LNCAP (cell line): ENCODE data around the gene AIRE.

Experiments used
- TF ChIP-seq, protein P1 (sequence below): fragments of 450-650 bp; IDR thresholded peaks from 2 replicates; pipeline ENCODE4 v1.5.1; 2017; ENCODE audit warnings: mild to moderate bottlenecking

Gene AIRE

DNA sequence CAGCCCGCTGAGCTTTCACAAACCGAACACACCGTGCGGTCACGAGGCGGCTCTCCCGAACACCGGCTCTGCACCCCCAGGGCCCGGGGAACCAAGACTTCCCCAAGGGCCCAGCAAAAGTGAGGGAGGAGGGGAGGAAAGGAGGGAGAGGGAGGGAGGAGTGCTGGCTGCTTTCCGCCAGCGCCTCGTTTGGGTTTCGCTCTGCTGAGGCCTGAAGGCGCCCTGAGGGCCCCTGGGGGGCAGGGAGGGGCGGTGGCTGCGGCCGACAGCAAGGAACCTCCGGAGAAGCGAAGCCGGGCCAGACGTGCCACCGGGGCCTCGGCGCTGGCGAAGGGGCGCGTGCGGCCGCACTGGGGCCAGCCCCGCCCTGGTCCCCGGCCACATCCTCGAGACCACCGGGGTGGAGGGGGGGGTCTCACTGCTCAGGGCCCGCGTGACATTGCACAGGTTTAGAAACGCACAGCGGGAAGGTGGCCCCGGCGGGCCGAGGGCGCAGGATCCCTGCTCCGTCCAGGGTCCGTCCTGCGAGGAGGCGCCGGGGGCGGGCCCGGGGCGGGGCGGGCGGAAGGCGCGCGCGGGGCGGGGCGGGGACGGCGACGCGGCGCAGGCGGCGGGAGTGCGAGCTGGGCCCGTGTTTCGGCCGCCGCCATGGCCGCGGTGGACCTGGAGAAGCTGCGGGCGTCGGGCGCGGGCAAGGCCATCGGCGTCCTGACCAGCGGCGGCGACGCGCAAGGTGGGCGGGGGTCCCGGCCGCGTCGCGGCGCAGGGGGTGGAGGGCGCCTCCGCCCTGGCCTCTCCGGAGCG is 14.0 kb downstream of the AIRE start, which contains the start of gene PFKL:
PFKL (plus strand) TSS at position 596 of the 804 bp plus-strand sequence; CDS start at position 649, 53 bp downstream.
- TF ChIP-seq, protein P1, sequence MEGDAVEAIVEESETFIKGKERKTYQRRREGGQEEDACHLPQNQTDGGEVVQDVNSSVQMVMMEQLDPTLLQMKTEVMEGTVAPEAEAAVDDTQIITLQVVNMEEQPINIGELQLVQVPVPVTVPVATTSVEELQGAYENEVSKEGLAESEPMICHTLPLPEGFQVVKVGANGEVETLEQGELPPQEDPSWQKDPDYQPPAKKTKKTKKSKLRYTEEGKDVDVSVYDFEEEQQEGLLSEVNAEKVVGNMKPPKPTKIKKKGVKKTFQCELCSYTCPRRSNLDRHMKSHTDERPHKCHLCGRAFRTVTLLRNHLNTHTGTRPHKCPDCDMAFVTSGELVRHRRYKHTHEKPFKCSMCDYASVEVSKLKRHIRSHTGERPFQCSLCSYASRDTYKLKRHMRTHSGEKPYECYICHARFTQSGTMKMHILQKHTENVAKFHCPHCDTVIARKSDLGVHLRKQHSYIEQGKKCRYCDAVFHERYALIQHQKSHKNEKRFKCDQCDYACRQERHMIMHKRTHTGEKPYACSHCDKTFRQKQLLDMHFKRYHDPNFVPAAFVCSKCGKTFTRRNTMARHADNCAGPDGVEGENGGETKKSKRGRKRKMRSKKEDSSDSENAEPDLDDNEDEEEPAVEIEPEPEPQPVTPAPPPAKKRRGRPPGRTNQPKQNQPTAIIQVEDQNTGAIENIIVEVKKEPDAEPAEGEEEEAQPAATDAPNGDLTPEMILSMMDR, result no peak

DNA sequence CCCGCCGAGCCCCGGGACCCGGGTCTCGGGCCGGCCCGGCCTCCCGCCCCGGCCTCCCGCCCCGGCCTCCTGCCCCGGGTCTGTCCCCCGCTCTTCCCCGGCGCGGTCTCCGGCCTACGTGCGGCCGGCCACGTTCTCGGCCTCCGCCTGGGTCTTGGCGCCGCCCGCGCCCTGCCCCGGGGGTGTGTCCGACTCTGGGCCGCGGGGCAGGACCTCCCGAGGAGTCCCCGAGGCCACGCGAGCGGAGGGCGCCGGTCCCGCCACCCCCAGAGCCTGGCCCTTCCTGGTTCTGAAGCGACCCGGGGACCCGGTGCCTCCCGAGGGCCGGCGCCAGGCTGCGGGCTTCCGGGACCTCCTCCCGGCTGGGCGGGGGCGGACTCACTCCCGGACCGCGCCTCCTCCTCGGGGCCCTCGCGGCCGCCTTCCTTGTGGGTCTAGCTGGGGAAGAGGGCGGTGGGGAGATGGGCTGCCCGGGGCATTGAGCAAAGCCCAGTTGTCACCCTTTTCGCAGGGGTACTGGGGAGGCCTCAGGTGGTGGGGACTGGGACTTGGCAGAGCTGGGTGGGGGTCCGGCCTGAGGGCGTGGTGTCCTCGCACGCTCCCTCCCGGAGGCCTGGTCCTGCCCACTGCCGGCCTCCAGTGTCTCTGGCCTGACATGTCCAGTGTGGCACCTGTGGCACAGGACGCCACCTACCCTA is 14.7 kb downstream of the AIRE start:
- TF ChIP-seq, protein P1, result no peak

DNA sequence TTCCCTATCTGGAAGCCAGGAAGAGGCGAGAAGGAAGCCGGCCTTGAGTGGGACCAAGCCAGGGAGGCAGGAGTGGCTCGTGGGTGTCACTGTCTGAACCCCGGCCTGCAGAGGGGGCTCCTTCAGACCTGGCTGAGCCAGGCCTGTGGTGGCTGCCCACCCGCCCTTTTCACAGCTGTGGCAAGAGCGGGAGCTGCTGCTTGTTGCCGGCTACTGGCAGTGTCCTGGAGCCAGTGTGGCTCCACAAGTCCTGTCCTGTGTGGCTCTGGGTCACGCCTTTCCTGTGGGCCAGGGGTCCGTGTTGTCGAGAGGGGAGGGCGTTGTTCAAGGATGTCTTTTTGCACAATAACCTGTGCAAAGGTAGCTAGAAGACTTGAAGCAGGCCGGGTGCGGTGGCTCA is 15.5 kb downstream of the AIRE start:
- TF ChIP-seq, protein P1, result no peak

DNA sequence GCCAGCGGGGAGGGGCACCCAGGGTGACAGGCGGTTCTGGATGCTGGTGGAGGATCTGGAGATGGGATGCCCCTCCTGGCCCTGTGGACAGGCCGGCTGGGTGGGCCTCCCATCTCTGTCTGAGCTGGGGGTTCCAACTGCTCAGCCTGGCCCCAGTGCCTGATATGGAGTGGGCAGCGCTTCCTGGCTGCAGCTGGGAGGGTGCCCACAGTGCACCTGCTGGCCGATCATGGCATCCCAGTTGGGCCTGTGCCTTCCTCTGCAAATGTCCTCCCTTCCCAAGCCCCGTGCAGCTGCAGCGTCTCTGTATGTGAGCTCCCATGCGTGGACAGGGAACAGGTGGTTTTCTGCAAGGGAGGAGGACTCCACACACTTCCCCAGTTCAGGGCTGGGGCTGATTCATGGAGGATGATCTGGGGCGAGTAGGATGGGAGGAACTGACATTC is 16.3 kb downstream of the AIRE start:
- TF ChIP-seq, protein P1, result no peak

DNA sequence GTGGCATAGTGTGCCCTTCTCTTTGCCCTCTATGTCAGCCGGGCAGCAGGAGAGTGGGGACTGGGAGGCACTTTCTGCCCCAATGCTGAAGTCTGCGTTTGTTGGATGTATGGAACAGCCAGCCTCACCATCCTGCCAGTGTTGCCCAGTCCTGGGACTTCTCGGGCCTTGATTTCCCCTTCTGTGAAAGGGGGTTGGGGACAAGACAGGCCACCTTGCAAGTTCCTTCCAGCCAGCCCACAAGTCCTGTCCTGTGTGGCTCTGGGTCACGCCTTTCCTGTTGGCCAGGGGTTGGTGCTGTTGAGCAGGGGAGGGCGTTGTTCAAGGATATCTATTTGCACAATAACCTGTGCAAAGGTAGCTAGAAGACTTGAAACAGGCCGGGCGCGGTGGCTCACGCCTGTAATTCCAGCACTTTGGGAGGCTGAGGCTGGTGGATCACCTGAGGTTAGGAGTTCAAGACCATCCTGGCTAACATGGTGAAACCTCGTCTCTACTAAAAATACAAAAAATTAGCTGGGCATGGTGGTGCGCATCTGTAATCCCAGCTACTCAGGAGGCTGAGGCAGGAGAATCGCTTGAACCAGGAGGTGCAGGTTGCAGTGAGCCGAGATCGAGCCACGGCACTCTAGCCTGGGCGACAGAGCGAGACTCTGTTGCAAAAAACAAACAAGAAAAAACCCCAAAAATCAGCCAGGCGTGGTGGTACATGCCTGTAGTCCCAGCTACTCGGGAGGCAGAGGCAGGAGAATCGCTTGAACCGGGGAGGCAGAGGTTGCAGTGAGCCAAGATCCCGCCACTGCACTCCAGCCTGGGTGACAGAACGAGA is 17.1 kb downstream of the AIRE start:
- TF ChIP-seq, protein P1, result peak; percentile 19; the same call in 1 of the 2 replicates

DNA sequence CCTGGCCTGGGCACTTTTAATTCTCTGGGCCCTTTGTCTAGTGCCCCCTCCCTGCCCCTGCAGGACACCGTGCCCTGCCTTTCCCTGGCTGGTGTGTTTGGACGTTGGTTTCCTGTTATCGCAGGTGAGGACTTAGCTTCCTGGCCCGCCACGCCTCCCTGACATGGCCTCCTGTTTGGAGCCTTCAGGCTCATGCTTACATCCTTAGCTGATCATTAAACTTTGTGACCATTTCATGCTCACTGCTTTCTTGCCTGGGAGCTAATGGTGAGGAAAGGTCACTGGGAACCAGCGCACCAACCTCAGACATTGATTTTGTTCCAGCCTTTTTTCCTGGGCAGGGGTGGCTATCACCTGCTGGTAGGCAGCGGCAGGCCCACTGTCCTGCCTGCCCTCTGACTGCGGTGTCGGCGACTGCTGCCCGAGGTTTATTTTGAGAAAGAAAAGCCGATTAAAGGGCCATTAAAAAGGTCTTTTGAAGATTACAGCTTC is 17.9 kb downstream of the AIRE start:
- TF ChIP-seq, protein P1, result no peak

DNA sequence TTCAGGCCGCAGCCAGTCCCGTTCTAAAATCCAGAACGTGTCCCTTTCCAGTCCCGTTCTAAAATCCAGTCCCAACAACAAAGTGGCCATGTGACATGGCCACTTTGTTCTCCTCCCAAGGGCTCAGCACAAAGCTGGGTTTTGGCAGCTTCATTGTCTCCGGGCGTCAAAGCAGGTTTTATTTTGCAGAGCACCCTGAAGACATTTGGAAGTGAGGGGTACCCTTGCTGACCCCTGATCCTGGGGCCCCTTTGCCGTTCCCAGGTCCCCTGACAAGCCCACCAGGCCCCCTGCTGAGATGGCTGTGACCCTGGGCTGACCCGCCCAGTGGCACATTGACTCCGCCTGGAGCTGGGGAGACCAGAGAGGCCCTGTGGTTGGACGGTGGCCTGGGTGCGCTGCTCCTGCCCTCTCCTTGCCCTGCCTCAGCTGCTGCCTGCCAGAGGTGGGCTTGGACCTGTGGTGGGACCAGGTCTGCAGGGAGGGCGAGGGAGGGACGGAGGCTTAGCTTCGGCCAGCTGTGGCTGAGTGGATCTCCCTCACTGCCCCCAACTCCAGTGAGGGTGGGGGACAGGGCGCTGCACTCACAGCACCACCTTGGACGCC is 18.4 kb downstream of the AIRE start:
- TF ChIP-seq, protein P1, result no peak
